ENCODE measurements around the gene LGALS1. TPM values are rescaled to one million over a fixed set of nuclear protein-coding genes. Genes with fewer than 3 reads are reported as not detected.

Gene LGALS1
- total RNA-seq = 17,095 and 18,883 TPM in 2 replicates

GRCh38 chr22:37674951-37675929, at the start of gene LGALS1:
LGALS1 (plus strand) TSS chr22:37675636; CDS start chr22:37675703, 67 bp downstream.

GRCh38 chr22:37639070-37639760, 36.2 kb upstream of the LGALS1 start, which contains the start of gene SH3BP1:
SH3BP1 (plus strand) TSS chr22:37639669; CDS start chr22:37639788, 119 bp downstream.

DNA sequence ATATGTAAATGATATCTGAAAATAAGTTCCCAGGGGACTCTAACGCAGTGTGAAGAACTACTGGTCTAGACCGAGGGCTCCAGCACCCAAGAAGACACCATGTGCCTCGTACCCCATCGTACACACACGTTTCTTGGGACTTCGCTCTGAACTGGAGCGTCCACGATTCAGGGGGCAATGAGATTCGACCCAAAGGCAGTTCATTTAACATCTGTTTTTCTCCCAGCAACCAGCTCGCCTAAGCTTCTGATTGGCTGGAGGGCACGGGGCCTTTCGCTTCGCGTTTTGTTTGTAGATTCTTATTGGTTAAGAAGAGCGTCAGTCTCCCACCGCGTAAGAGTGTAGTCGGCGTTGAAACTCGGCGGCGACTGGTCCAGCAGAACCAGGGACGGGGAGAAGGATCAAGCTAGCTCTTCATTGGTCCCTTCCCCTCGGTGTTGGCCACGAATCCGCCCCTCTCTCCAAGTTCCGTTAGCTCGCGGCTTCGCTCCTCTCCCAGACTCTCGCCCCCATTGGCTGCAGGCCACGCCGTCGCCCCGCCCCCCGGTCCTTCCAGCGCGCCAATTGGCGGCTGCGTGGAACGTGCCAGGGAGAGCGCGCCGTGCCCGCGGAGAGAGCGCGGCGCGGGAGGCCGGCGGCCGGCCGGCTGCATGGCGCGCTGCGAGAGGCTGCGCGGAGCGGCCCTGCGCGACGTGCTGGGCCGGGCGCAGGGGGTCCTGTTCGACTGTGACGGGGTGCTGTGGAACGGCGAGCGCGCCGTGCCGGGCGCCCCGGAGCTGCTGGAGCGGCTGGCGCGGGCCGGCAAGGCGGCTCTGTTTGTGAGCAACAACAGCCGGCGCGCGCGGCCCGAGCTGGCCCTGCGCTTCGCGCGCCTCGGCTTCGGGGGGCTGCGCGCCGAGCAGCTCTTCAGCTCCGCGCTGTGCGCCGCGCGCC, 17.0 kb upstream of the LGALS1 start, which contains the start of gene PDXP:
PDXP (plus strand) TSS at position 591 of the 933 bp plus-strand sequence; CDS start at position 651, 60 bp downstream.

DNA sequence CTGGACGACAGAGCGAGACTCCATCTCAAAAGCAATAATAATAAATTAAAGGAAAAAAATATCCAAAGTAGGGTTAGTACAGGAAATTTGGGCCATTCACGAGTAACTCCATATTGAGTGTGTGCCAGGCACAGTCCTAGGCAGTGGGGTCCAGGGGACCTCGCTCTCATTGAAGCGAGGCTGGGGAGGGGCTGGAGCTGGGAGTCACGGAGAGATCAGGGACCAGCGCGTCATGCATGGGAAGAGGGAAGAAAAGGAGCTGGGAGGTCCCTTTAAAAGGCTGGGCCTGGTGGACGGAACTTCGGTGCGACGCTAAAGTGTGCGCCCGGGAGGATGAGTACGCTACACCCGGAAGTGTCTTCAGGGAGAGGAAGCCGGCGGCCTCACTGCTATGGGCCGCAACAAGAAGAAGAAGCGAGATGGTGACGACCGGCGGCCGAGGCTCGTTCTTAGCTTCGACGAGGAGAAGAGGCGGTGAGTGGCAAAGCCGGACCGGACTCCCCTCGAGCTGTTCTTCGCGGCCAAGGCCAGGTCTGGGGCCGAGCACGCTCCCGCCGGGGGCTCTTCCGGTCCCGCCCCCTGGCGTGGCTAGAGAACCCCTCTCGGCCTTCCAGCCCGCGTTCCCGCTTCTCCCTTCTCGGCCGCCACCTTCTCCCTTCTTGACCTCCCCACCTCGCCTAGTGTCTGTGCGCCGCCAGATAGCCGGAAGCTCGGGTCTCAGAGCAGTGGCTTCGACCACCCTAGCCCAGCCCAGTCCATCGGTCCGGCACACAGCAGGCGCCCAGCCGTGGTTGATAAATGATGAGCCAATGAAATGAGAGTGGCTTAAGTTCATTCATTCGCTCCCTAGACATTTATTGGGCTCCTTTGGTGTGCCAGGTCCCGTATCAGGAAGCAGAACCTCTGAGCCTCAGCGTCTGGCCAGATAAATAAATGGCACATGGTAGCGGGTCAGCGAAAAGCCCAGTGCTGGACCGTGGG, 10.9 kb downstream of the LGALS1 start, which contains the start of gene NOL12:
NOL12 (plus strand) TSS at position 342 of the 981 bp plus-strand sequence; CDS start at position 392, 50 bp downstream.

DNA sequence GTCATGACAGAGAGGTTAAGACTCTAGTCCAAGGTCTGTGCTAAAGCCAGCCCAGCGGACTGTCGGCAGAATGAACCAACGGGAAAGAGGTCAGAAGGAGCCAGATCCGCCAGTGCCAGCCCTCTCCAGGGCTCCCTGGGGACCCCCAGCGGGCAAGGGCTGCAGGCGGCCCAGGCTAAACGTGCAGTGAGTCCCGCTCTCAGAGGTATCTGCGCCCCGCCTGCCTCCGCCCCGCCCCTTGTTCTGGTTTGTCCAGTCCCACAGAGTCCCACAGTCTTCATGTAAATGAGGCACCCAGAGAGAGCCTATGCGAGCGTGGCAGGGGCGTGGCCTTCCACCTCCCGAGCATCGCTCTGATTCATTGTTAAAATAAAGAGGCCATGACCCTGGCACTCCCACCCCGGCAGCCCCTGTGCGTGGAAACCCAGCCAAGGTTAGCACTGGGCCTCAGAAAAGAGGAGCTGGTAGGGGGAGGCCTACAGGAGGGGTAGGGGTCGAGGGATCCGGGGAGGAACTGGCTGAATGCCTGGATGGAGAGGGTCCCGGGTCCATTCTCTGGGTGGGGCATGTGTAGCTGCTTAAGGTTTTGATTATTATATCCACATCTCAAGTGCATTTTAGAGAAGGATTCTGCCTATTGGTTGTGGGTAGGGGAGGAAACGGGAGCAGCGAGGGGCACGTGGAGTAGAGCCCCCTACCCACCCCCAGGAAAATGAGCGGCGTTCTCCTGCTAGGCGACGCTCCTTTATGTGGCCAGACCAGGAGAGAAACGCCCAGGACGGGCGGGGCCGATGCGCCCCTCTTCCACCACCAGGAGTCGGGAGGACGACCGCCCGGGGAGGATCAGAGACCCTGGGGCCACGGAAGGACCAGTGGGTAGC, 21.5 kb downstream of the LGALS1 start, which contains the start of gene TRIOBP:
TRIOBP (plus strand) TSS at position 392 of the 881 bp plus-strand sequence. CDS start 4,318 bp downstream, outside the sequence.

Other genes with a start within 250 kb of the LGALS1 start
- gene ELFN2, start 248.2 kb upstream of the LGALS1 start, total RNA-seq = 0.32 TPM in 1 of 2 replicates, not detected in the other
- not detected in 2 replicates for gene MFNG, start 189.3 kb upstream of the LGALS1 start, total RNA-seq
- 2.4 and 2.5 TPM in 2 replicates for gene CARD10, start 156.2 kb upstream of the LGALS1 start, total RNA-seq
- 3.3 and 4.1 TPM in 2 replicates for gene CDC42EP1, start 115.2 kb upstream of the LGALS1 start, total RNA-seq
- gene LGALS2, start 95.5 kb upstream of the LGALS1 start, total RNA-seq = not detected in 2 replicates
- gene GGA1, start 66.8 kb upstream of the LGALS1 start, total RNA-seq = 34.5 and 34.8 TPM in 2 replicates
- gene SH3BP1, start 36.0 kb upstream of the LGALS1 start, total RNA-seq = 7.3 and 16.1 TPM in 2 replicates
- 1.7 and 2.8 TPM in 2 replicates for gene PDXP, start 16.9 kb upstream of the LGALS1 start, total RNA-seq
- 20.2 and 25.5 TPM in 2 replicates for gene NOL12, start 10.7 kb downstream of the LGALS1 start, total RNA-seq
- gene TRIOBP, start 21.4 kb downstream of the LGALS1 start, total RNA-seq = 140 and 250 TPM in 2 replicates
- gene GCAT, start 132.3 kb downstream of the LGALS1 start, total RNA-seq = 15.0 and 24.3 TPM in 2 replicates
- not detected in 2 replicates for gene GALR3, start 147.7 kb downstream of the LGALS1 start, total RNA-seq
- gene ANKRD54, start 168.7 kb downstream of the LGALS1 start, total RNA-seq = 11.8 and 12.0 TPM in 2 replicates
- gene EIF3L, start 173.8 kb downstream of the LGALS1 start, total RNA-seq = 256 and 364 TPM in 2 replicates
- 8.4 and 10.2 TPM in 2 replicates for gene MICALL1, start 230.7 kb downstream of the LGALS1 start, total RNA-seq